Measurements from ENCODE around the gene SNAP23. TPM values are rescaled to one million over a fixed set of nuclear protein-coding genes. Genes with fewer than 3 reads are reported as not detected.

Gene SNAP23
- total RNA-seq, 1 donor from 2014 or later: 85.6 TPM

DNA sequence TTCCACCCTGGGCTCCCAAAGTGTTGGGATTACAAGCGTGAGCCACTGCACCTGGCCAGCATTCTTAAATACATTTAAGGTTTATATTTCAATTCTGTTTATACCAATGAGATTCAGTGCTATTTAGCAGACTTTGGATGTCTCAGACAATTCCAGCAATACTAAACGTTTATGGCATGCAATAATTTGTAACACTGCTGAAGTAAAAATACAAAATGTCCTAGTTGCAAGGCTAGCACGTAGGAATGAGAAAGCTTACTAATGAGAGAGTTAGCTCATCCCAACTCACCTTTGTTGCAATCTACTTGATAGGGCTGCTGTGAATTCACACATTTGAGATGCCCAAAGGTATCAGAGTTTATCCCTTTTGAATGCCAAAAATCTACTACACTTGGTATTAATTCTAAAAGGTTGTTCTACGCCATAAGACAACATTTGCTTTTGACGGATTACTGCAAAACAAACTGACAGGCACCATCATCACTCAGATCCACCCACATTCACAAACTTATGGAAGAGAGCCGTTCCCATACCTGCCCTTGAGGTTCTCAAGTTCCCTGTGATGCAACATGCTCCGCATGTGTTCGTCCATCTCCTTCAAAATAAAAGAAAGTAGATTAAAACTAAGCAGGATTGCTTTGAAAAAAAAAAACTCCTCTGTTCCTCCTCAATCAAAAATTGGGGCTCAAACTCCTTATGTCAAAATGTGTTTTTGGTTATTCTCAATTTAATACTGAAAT lies 29.7 kb upstream of the SNAP23 start:
- peaks cover 5% of the 10 kb centered on the region for H3K36me3 Mint-ChIP-seq (ENCODE audit: low read depth)
- no peak overlapping the region for H3K27ac Mint-ChIP-seq (ENCODE audit: unreplicated experiment)
- no peak for DNase-seq (ENCODE audit: low spot score)

DNA sequence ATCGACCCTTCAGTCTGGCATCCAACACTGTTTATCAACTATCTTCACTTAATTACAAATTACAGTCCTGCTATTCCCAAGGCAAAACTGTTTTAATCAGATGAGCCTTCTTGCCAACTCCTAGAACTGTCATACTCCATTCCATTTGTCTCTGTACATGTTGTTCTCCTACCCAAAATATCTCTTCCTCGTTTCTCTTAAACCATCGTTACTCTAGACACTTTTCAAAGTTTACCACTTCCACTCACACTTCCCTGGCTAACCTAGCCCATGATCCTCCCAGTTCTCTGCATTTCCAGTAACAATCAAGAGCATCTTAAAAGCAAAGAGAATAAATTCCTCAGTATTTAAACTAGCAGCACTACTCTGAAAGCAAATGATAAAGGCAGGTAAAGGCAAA lies 24.4 kb upstream of the SNAP23 start:
- no peak overlapping the region for H3K4me3 Mint-ChIP-seq (ENCODE audit: unreplicated experiment)
- H3K4me1 Mint-ChIP-seq (ENCODE audit: low read depth): peaks cover 15% of the 10 kb centered on the region
- no peak for DNase-seq (ENCODE audit: low spot score)
- H3K27ac Mint-ChIP-seq (ENCODE audit: unreplicated experiment): peak overlapping the region; percentile 74
- TF ChIP-seq, protein P1, sequence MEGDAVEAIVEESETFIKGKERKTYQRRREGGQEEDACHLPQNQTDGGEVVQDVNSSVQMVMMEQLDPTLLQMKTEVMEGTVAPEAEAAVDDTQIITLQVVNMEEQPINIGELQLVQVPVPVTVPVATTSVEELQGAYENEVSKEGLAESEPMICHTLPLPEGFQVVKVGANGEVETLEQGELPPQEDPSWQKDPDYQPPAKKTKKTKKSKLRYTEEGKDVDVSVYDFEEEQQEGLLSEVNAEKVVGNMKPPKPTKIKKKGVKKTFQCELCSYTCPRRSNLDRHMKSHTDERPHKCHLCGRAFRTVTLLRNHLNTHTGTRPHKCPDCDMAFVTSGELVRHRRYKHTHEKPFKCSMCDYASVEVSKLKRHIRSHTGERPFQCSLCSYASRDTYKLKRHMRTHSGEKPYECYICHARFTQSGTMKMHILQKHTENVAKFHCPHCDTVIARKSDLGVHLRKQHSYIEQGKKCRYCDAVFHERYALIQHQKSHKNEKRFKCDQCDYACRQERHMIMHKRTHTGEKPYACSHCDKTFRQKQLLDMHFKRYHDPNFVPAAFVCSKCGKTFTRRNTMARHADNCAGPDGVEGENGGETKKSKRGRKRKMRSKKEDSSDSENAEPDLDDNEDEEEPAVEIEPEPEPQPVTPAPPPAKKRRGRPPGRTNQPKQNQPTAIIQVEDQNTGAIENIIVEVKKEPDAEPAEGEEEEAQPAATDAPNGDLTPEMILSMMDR (IDR thresholded peaks at IDR 0.05): no peak
- H3K27me3 Mint-ChIP-seq (ENCODE audit: low read depth): no peaks in the 10 kb centered on the region
- H3K9me3 Mint-ChIP-seq (ENCODE audit: low read depth): no peaks in the 10 kb centered on the region
- H3K36me3 Mint-ChIP-seq (ENCODE audit: low read depth): peaks cover 7% of the 10 kb centered on the region

More for the DNA sequence above, 29.7 kb upstream of the SNAP23 start:
- Mint-ChIP-seq H3K27me3 (ENCODE audit: low read depth) (no peaks in the 10 kb centered on the region), H3K4me3 (ENCODE audit: unreplicated experiment) (no peak overlapping the region), H3K4me1 (ENCODE audit: low read depth) (peaks cover 17% of the 10 kb centered on the region), H3K9me3 (ENCODE audit: low read depth) (no peaks in the 10 kb centered on the region)
- TF ChIP-seq, protein P1 (IDR thresholded peaks at IDR 0.05): no peak

DNA sequence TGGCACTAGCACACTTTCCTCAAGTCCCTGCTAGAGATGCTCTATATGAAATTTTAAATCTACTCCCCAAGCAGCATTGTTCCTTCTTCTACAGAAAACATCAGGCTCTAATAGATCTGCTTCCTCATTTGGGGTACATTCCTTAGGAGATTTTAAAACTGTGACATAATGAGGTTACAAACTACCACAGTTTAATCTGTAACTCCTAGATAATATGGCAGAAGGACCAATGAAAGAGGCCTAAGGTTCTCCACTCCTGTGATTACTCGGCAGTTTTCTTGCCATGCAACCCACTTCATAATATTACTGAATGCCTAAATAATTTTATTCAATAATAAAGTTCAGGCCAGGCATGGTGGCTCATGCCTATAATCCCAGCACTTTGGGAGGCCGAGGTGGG lies 20.6 kb upstream of the SNAP23 start:
- peak overlapping the region; percentile 65 for H3K27ac Mint-ChIP-seq (ENCODE audit: unreplicated experiment)
- DNase-seq (ENCODE audit: low spot score): no peak
- H3K27me3 Mint-ChIP-seq (ENCODE audit: low read depth): no peaks in the 10 kb centered on the region
- H3K4me1 Mint-ChIP-seq (ENCODE audit: low read depth): peaks cover 8% of the 10 kb centered on the region
- H3K4me3 Mint-ChIP-seq (ENCODE audit: unreplicated experiment): no peak overlapping the region
- TF ChIP-seq, protein P1 (IDR thresholded peaks at IDR 0.05): no peak
- peaks cover 3% of the 10 kb centered on the region for H3K36me3 Mint-ChIP-seq (ENCODE audit: low read depth)
- no peaks in the 10 kb centered on the region for H3K9me3 Mint-ChIP-seq (ENCODE audit: low read depth)

DNA sequence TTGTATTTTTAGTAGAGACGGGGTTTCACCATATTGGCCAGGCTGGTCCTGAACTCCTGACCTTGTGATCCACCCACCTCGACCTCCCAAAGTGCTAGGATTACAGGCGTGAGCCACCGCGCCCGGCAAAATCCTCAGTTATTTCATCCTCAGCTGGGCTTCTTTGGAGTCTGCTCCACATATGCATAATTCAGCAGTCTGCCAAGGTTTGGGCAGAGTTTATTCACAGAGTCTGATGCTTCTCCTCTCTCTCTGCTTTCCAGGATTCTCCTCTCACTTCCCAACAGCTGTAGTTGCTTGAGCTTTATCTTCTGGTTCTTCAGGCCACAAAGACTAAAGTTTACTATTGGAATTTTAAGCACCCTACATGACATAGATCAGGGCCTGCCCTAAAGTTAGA lies 12.7 kb upstream of the SNAP23 start:
- no peak overlapping the region for H3K4me3 Mint-ChIP-seq (ENCODE audit: unreplicated experiment)
- peaks cover 4% of the 10 kb centered on the region for H3K9me3 Mint-ChIP-seq (ENCODE audit: low read depth)

DNA sequence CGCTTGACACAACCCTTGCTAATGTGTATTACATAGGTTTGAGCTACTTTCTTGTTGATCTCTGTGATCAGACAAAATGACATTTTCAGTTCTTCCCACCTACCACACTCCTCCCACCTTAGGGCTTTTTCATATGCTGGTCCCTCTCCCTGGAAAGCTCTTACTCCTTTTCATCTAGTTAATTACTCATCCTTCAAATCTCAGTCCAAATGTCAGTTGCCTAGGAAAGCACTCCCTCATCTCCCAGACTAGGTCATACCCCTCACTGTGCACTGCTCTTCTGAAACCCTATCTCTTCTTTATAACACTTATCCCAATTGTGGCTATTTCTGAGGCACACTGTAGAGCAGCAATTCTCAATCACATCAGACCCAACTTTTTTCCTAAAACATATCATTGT lies 11.8 kb upstream of the SNAP23 start:
- H3K4me1 Mint-ChIP-seq (ENCODE audit: low read depth): peaks cover 22% of the 10 kb centered on the region
- H3K27ac Mint-ChIP-seq (ENCODE audit: unreplicated experiment): peak overlapping the region; percentile 79
- peaks cover 4% of the 10 kb centered on the region for H3K9me3 Mint-ChIP-seq (ENCODE audit: low read depth)
- no peak for DNase-seq (ENCODE audit: low spot score)
- no peak overlapping the region for H3K4me3 Mint-ChIP-seq (ENCODE audit: unreplicated experiment)
- TF ChIP-seq, protein P1 (IDR thresholded peaks at IDR 0.05): no peak
- peaks cover 8% of the 10 kb centered on the region for H3K36me3 Mint-ChIP-seq (ENCODE audit: low read depth)
- H3K27me3 Mint-ChIP-seq (ENCODE audit: low read depth): no peaks in the 10 kb centered on the region

More for the DNA sequence above, 12.7 kb upstream of the SNAP23 start:
- Mint-ChIP-seq H3K4me1 (ENCODE audit: low read depth) (peaks cover 13% of the 10 kb centered on the region), H3K27me3 (ENCODE audit: low read depth) (no peaks in the 10 kb centered on the region), H3K27ac (ENCODE audit: unreplicated experiment) (no peak overlapping the region), H3K36me3 (ENCODE audit: low read depth) (peaks cover 8% of the 10 kb centered on the region)
- TF ChIP-seq, protein P1 (IDR thresholded peaks at IDR 0.05): no peak
- DNase-seq (ENCODE audit: low spot score): no peak
